Stomach (tissue), 4 donors: ENCODE measurements around the gene VDAC1.

Experiments used
- EP300 ChIP-seq: sonication (generic); formaldehyde crosslinking; IDR thresholded peaks from one replicate; pipeline ENCODE4 v1.6.1; 2017; ENCODE audit warnings: antibody characterized with exemption
- TF ChIP-seq, protein P1 (sequence below), 7 experiments: fragments of 450-650 bp in 4 of 7; fragments of 200-600 bp in 3 of 7; sonication (generic) in 3 of 7; IDR thresholded peaks; one replicate each; pipeline ENCODE4 v1.5.1; 2016 to 2019; ENCODE audit warnings: antibody characterized with exemption in 7 of 7, control low read depth in 2 of 7, mild to moderate bottlenecking in 1 of 7

DNA sequence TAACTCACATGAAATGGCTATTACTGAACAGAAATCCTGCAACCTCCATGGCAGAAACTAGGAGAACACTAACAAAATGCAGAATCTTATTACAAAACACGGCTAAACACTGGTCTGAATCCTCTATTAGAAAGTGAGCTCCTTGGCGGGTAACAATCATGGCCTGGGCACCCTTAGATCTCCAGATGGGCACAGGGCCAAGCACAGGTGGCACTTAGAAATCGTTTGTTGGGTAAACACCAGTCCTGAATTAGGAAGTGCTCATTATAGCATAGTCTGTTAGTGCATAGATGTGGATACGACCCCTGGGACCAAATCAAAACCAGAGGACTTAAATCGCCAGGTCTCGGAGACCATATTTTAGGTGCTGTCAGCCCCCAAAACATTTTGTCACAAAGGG, 14.4 kb downstream of the VDAC1 start:
- TF ChIP-seq EP300: no peak
- TF ChIP-seq, protein P1, sequence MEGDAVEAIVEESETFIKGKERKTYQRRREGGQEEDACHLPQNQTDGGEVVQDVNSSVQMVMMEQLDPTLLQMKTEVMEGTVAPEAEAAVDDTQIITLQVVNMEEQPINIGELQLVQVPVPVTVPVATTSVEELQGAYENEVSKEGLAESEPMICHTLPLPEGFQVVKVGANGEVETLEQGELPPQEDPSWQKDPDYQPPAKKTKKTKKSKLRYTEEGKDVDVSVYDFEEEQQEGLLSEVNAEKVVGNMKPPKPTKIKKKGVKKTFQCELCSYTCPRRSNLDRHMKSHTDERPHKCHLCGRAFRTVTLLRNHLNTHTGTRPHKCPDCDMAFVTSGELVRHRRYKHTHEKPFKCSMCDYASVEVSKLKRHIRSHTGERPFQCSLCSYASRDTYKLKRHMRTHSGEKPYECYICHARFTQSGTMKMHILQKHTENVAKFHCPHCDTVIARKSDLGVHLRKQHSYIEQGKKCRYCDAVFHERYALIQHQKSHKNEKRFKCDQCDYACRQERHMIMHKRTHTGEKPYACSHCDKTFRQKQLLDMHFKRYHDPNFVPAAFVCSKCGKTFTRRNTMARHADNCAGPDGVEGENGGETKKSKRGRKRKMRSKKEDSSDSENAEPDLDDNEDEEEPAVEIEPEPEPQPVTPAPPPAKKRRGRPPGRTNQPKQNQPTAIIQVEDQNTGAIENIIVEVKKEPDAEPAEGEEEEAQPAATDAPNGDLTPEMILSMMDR (IDR thresholded peaks at IDR 0.05): no peak
